Measurements from ENCODE around the gene BANF2. TPM values are rescaled to one million over a fixed set of nuclear protein-coding genes. Genes with fewer than 3 reads are reported as not detected.

Gene BANF2
- total and polyA plus RNA-seq, 2 of the 8 experiments (the other 6 are each of a cell fraction or from before 2014, with no cell fraction given) = not detected

GRCh38 chr20:17665756-17666155 lies 34.0 kb upstream of the BANF2 start:
- CTCF ChIA-PET (ENCODE audit: partially characterized antibody) = interaction anchor here (0.9 to 5.2 kb wide), 10 partner anchors 10 to 271 kb away, joined by 3 to 26 read pairs (median 4); partner anchors contain the start of gene RRBP1
- Histone ChIP-seq H3K23ac (ENCODE audit: insufficient read length) (no peak overlapping the region), H3K79me1 (ENCODE audit: low read depth, low read length) (peaks cover 5% of the 10 kb centered on the region; the same call in 1 of the 2 replicates), H3K27me3 (replicated peaks in 1 of 4; ENCODE audit: control insufficient read depth in 3 of 4, extremely low read depth in 1 of 4, insufficient read depth in 3 of 4, low read length in 3 of 4) (no peaks in the 10 kb centered on the region), H4K8ac (ENCODE audit: extremely low read depth, insufficient read depth, low read length) (no peak overlapping the region), H3K27ac (ENCODE audit: low read depth, low read length) (no peak overlapping the region), H3K36me3 (ENCODE audit: control insufficient read depth in 2 of 4, insufficient read depth in 4 of 4, low read length in 3 of 4) (no peaks in the 10 kb centered on the region; a peak in 1 of 8 replicates), H3K4me3 (ENCODE audit: extremely low read depth in 1 of 4, insufficient read depth in 2 of 4, low read depth in 3 of 4, low read length in 4 of 4) (no peak overlapping the region), H3K9ac (replicated peaks in 1 of 4; ENCODE audit: extremely low read depth in 1 of 4, low read depth in 3 of 4, low read length in 3 of 4) (no peak overlapping the region), H2AFZ (ENCODE audit: low read length) (no peak overlapping the region), H4K91ac (replicated peaks; ENCODE audit: insufficient read length, low read length) (no peak overlapping the region), H3K9me3 (ENCODE audit: insufficient read depth in 2 of 2, low read depth in 1 of 2, low read length in 1 of 2) (no peaks in the 10 kb centered on the region), H3K56ac (replicated peaks; ENCODE audit: insufficient read length, low read depth, low read length) (no peak overlapping the region), H3K4me2 (ENCODE audit: insufficient read depth in 1 of 2, low read depth in 2 of 2, low read length in 2 of 2) (no peak overlapping the region), H2AK5ac (ENCODE audit: low read depth, low read length) (no peak overlapping the region), H2BK5ac (ENCODE audit: low read depth, low read length) (no peak overlapping the region), H4K5ac (ENCODE audit: insufficient read length, low read depth, low read length) (no peak overlapping the region), H2BK120ac (replicated peaks; ENCODE audit: low read depth, low read length) (no peak overlapping the region), H2BK15ac (ENCODE audit: low read length) (no peak overlapping the region), H3K18ac (ENCODE audit: extremely low read depth, low read length) (no peak overlapping the region), H3K4ac (replicated peaks; ENCODE audit: insufficient read length, low read depth, low read length) (no peak overlapping the region), H4K20me1 (replicated peaks in 1 of 2; ENCODE audit: control insufficient read depth in 1 of 2, insufficient read depth in 2 of 2, low read length in 2 of 2) (peaks cover 3 to 14% of the 10 kb centered on the region in 2 experiments), H2BK20ac (ENCODE audit: low read length) (no peak overlapping the region), H3K79me2 (ENCODE audit: control insufficient read depth in 1 of 2, insufficient read depth in 2 of 2, low read length in 2 of 2) (peaks cover 8 to 96% of the 10 kb centered on the region in 2 experiments), H3K14ac (ENCODE audit: insufficient read length) (no peak overlapping the region), H3K23me2 (ENCODE audit: low read depth, low read length) (no peaks in the 10 kb centered on the region), H2BK12ac (ENCODE audit: low read depth, low read length) (no peak overlapping the region), H3K4me1 (replicated peaks in 1 of 4; ENCODE audit: control insufficient read depth in 3 of 4, insufficient read depth in 4 of 4, low read length in 3 of 4) (peaks cover 0 to 3% (median 2%) of the 10 kb centered on the region in 4 experiments; a peak in 2 of 7 replicates)
- FAIRE-seq = no peak
- no peak for TF ChIP-seq NRF1 (IDR thresholded peaks at IDR 0.05; ENCODE audit: low read depth, low read length)
- TF ChIP-seq ASH2L (IDR thresholded peaks at IDR 0.05; ENCODE audit: low read length) = no peak
- TF ChIP-seq YY1 (IDR thresholded peaks at IDR 0.05; ENCODE audit: low read depth, low read length) = no peak
- TF ChIP-seq TEAD4 (IDR thresholded peaks at IDR 0.05; ENCODE audit: low read depth, low read length) = no peak
- WGBS, 2 experiments (ENCODE audit: extremely low coverage in 1 of 2, insufficient coverage in 1 of 2, insufficient read length in 1 of 2, insufficient replicate concordance in 2 of 2, low coverage in 1 of 2, low lambda C conversion rate in 2 of 2, missing lambda C conversion rate in 1 of 2) = 87% methylated on average over 2 of the region's 2 CpGs; no CpG with 5 or more reads in 1 of the 2 experiments
- DNase-seq (ENCODE audit: low read depth in 1 of 2, low spot score in 2 of 2) = no peak
- POLR2A ChIA-PET (ENCODE audit: partially characterized antibody) = interaction anchor here (0.7 to 3.2 kb wide), 5 partner anchors 9 to 24 kb away, joined by 3 to 21 read pairs (median 4); no protein-coding TSS in a partner anchor
